ENCODE measurements around the gene ERF. TPM values are rescaled to one million over a fixed set of nuclear protein-coding genes. Genes with fewer than 3 reads are reported as not detected.

Gene ERF
- total and polyA plus RNA-seq, 2 of the 4 experiments (the other 2 are of a cell fraction): 5.2 to 32.4 TPM

GRCh38 chr19:42204664-42205063 is 50.3 kb downstream of the ERF start:
- H2BK120ac ChIP-seq (ENCODE audit: low read depth, low read length): no peak overlapping the region

More at GRCh38 chr19:42204664-42205063, 50.3 kb downstream of the ERF start:
- no peak for ATAC-seq (ENCODE audit: low read depth)
- H3K4me1 ChIP-seq (ENCODE audit: control insufficient read depth, insufficient read depth, low read length): peaks cover 13% of the 10 kb centered on the region
- no peak overlapping the region for H2AK9ac ChIP-seq (replicated peaks; ENCODE audit: low read depth, low read length, poor library complexity)
- H4K91ac ChIP-seq (ENCODE audit: insufficient read depth, low read depth, low read length): no peak overlapping the region
- no peak for DNase-seq
- H2BK20ac ChIP-seq (ENCODE audit: low read depth, low read length): no peak overlapping the region
- H3K9me3 ChIP-seq (ENCODE audit: control insufficient read depth, insufficient read depth, low read length): no peaks in the 10 kb centered on the region
- H3K56ac ChIP-seq (ENCODE audit: extremely low read depth, insufficient read depth, low read length): no peak overlapping the region
- H2BK15ac ChIP-seq (ENCODE audit: low read depth, low read length): no peak overlapping the region
- BruUV-seq (replicated peaks): no TSS peak
- H4K20me1 ChIP-seq (ENCODE audit: insufficient read depth, low read length): peaks cover 9% of the 10 kb centered on the region
- no peak overlapping the region for H3K9ac ChIP-seq (ENCODE audit: low read depth, low read length)
- H3K23ac ChIP-seq (ENCODE audit: low read depth, low read length): no peak overlapping the region
- peaks cover 45% of the 10 kb centered on the region for H3K9me1 ChIP-seq (ENCODE audit: insufficient read depth, low read length)
- in situ Hi-C loops (cut with MboI; ENCODE audit: low sequenced_read_pairs) (no loop called here), dilution Hi-C loops (cut with HindIII; ENCODE audit: low sequenced_read_pairs, unreplicated experiment) (no loop called here), intact Hi-C loops (cut with micrococcal nuclease) (no loop called here)
- H3K36me3 ChIP-seq (ENCODE audit: control insufficient read depth, insufficient read depth, low read length): peaks cover 57% of the 10 kb centered on the region
- H2AFZ ChIP-seq (replicated peaks; ENCODE audit: low read length, poor library complexity): no peak overlapping the region
- peaks cover 19 to 92% of the 10 kb centered on the region in 2 experiments for H3K79me1 ChIP-seq (ENCODE audit: low read depth in 1 of 2, low read length in 2 of 2)
- 0 out of 2 replicates have a peak overlapping the region, but pooled peaks have one; percentile 42 for H3K4ac ChIP-seq (ENCODE audit: low read depth, low read length)
- no peak overlapping the region for H4K5ac ChIP-seq (ENCODE audit: low read depth, low read length)
- H3K27ac ChIP-seq (ENCODE audit: insufficient read depth, low read length): no peak overlapping the region
- no peak overlapping the region for H3K18ac ChIP-seq (ENCODE audit: low read depth, low read length)
- ChIA-PET CTCF (no interaction called here), POLR2A (ENCODE audit: unreplicated experiment) (no interaction called here)
- H2AK5ac ChIP-seq (ENCODE audit: low read depth, low read length): no peak overlapping the region
- no peak overlapping the region for H3K4me2 ChIP-seq (ENCODE audit: low read depth, low read length)
- H3K27me3 ChIP-seq (ENCODE audit: control insufficient read depth, insufficient read depth, low read length): no peaks in the 10 kb centered on the region
- TF ChIP-seq MAZ (IDR thresholded peaks at IDR 0.05; ENCODE audit: borderline replicate concordance, low read depth, low read length) (no peak), RCOR1 (IDR thresholded peaks at IDR 0.05; ENCODE audit: insufficient replicate concordance, low read length) (no peak), NFE2L2 (IDR thresholded peaks at IDR 0.05; ENCODE audit: low read depth, low read length) (no peak), CEBPB (IDR thresholded peaks at IDR 0.05; ENCODE audit: low read depth, low read length) (no peak), RAD21 (IDR thresholded peaks at IDR 0.05; ENCODE audit: low read length) (no peak), BHLHE40 (IDR thresholded peaks at IDR 0.05; ENCODE audit: low read depth, low read length) (no peak)
- H3K4me3 ChIP-seq (ENCODE audit: insufficient read depth, low read depth, low read length): no peak overlapping the region
- no peak overlapping the region for H2BK5ac ChIP-seq (ENCODE audit: low read depth, low read length, poor library complexity, severe bottlenecking)
- H3K14ac ChIP-seq (replicated peaks; ENCODE audit: low read depth, low read length): no peak overlapping the region
- WGBS, 2 experiments (ENCODE audit: extremely low coverage in 2 of 2, insufficient read length in 1 of 2): 80% methylated on average over 1 of the region's 6 CpGs; no CpG with 5 or more reads in 1 of the 2 experiments
- no peak overlapping the region; a peak in 1 of 4 replicates for H4K8ac ChIP-seq (ENCODE audit: low read depth in 2 of 2, low read length in 2 of 2)
